HEK293 (cell line): ENCODE results near the gene SNCAIP.

ENCODE experiments used
- BCL11A ChIP-seq: fragments of 450-650 bp; formaldehyde crosslinking; IDR thresholded peaks from 2 replicates; pipeline ENCODE4 v1.5.1; 2016; ENCODE audit warnings: low read depth, missing biosample characterization, missing genetic modification characterization
- HOXC10 ChIP-seq: sonication (generic); formaldehyde crosslinking; IDR thresholded peaks from 2 replicates; pipeline ENCODE4 v1.8.1; 2023; ENCODE audit warnings: mild to moderate bottlenecking, missing genetic modification reagents
- KLF7 ChIP-seq: fragments of 450-650 bp; formaldehyde crosslinking; IDR thresholded peaks from 2 replicates; pipeline ENCODE4 v1.5.1; 2016; ENCODE audit warnings: missing biosample characterization, missing genetic modification characterization, borderline replicate concordance
- KLF8 ChIP-seq: fragments of 450-650 bp; formaldehyde crosslinking; IDR thresholded peaks from 2 replicates; pipeline ENCODE4 v1.5.1; 2016; ENCODE audit warnings: missing biosample characterization, missing genetic modification characterization
- KLF9 ChIP-seq: fragments of 450-650 bp; formaldehyde crosslinking; IDR thresholded peaks from 2 replicates; pipeline ENCODE4 v1.5.1; 2016; ENCODE audit warnings: missing biosample characterization, missing genetic modification characterization, low read depth
- PRDM4 ChIP-seq: fragments of 450-650 bp; formaldehyde crosslinking; IDR thresholded peaks from 2 replicates; pipeline ENCODE4 v1.5.1; 2017; ENCODE audit warnings: missing biosample characterization, missing genetic modification characterization
- RBAK ChIP-seq: fragments of 450-650 bp; formaldehyde crosslinking; IDR thresholded peaks from 2 replicates; pipeline ENCODE4 v1.5.1; 2016; ENCODE audit warnings: missing biosample characterization, missing genetic modification characterization
- TRIM28 ChIP-seq: IDR thresholded peaks from 2 replicates; pipeline ENCODE4 v1.6.1; 2011; ENCODE audit warnings: low read length, control low read depth, borderline replicate concordance
- WT1 ChIP-seq: fragments of 450-650 bp; formaldehyde crosslinking; IDR thresholded peaks from 2 replicates; pipeline ENCODE4 v1.5.1; 2016; ENCODE audit warnings: missing biosample characterization, missing genetic modification characterization
- YY1 ChIP-seq: fragments of 450-650 bp; formaldehyde crosslinking; IDR thresholded peaks from 2 replicates; pipeline ENCODE4 v1.5.1; 2018; ENCODE audit warnings: missing biosample characterization, missing genetic modification characterization
- ZBTB21 ChIP-seq: fragments of 450-650 bp; formaldehyde crosslinking; IDR thresholded peaks from 2 replicates; pipeline ENCODE4 v1.5.1; 2017; ENCODE audit warnings: missing biosample characterization, missing genetic modification characterization
- ZNF138 ChIP-seq: fragments of 450-650 bp; formaldehyde crosslinking; IDR thresholded peaks from 2 replicates; pipeline ENCODE4 v1.5.1; 2016; ENCODE audit warnings: missing biosample characterization, missing genetic modification characterization, borderline replicate concordance
- ZNF140 ChIP-seq: fragments of 450-650 bp; formaldehyde crosslinking; IDR thresholded peaks from 2 replicates; pipeline ENCODE4 v1.5.1; 2016; ENCODE audit warnings: missing biosample characterization, missing genetic modification characterization
- ZNF174 ChIP-seq: fragments of 450-650 bp; formaldehyde crosslinking; IDR thresholded peaks from 2 replicates; pipeline ENCODE4 v1.5.0; 2017; ENCODE audit warnings: missing biosample characterization, mild to moderate bottlenecking, missing genetic modification characterization
- ZNF221 ChIP-seq: fragments of 450-650 bp; formaldehyde crosslinking; IDR thresholded peaks from 2 replicates; pipeline ENCODE4 v1.5.1; 2017; ENCODE audit warnings: missing biosample characterization, missing genetic modification characterization, borderline replicate concordance
- ZNF223 ChIP-seq: fragments of 450-650 bp; formaldehyde crosslinking; IDR thresholded peaks from 2 replicates; pipeline ENCODE4 v1.5.1; 2016; ENCODE audit warnings: missing biosample characterization, missing genetic modification characterization
- ZNF274 ChIP-seq, 2 experiments: fragments of 200-500 bp in 1 of 2; fragments of 450-650 bp in 1 of 2; sonication (Bioruptor generic) in 1 of 2; formaldehyde crosslinking in 1 of 2; IDR thresholded peaks; 2 replicates each; pipeline versions ENCODE4 v1.5.1 to v1.6.1; 2014 to 2016; ENCODE audit warnings: borderline replicate concordance in 1 of 2, inconsistent platforms in 1 of 2, low read length in 1 of 2, missing biosample characterization in 1 of 2, missing genetic modification characterization in 1 of 2
- ZNF311 ChIP-seq: fragments of 450-650 bp; formaldehyde crosslinking; IDR thresholded peaks from 2 replicates; pipeline ENCODE4 v1.5.1; 2017; ENCODE audit warnings: missing biosample characterization, missing genetic modification characterization, borderline replicate concordance
- ZNF341 ChIP-seq: fragments of 450-650 bp; formaldehyde crosslinking; IDR thresholded peaks from 2 replicates; pipeline ENCODE4; 2016; ENCODE audit warnings: low read depth, missing biosample characterization, missing genetic modification characterization
- ZNF391 ChIP-seq: fragments of 450-650 bp; formaldehyde crosslinking; IDR thresholded peaks from 2 replicates; pipeline ENCODE4 v1.5.1; 2016; ENCODE audit warnings: low read depth, missing biosample characterization, missing genetic modification characterization, borderline replicate concordance
- ZNF433 ChIP-seq: fragments of 450-650 bp; formaldehyde crosslinking; IDR thresholded peaks from 2 replicates; pipeline ENCODE4 v1.5.1; 2016; ENCODE audit warnings: missing biosample characterization, missing genetic modification characterization, low read depth
- ZNF488 ChIP-seq: fragments of 450-650 bp; formaldehyde crosslinking; IDR thresholded peaks from 2 replicates; pipeline ENCODE4 v1.5.1; 2016; ENCODE audit warnings: missing biosample characterization, missing genetic modification characterization
- ZNF510 ChIP-seq: fragments of 450-650 bp; formaldehyde crosslinking; IDR thresholded peaks from 2 replicates; pipeline ENCODE4 v1.5.1; 2018; ENCODE audit warnings: mild to moderate bottlenecking, missing genetic modification characterization, missing biosample characterization; ENCODE audit not compliant: insufficient replicate concordance
- ZNF585B ChIP-seq: fragments of 450-650 bp; formaldehyde crosslinking; IDR thresholded peaks from 2 replicates; pipeline ENCODE4 v1.5.1; 2016; ENCODE audit warnings: missing biosample characterization, missing genetic modification characterization
- ZNF623 ChIP-seq: fragments of 450-650 bp; formaldehyde crosslinking; IDR thresholded peaks from 2 replicates; pipeline ENCODE4 v1.5.1; 2016; ENCODE audit warnings: missing biosample characterization, missing genetic modification characterization
- TF ChIP-seq, protein P1 (sequence below): fragments of 450-650 bp; formaldehyde crosslinking; IDR thresholded peaks from 2 replicates; pipeline ENCODE4 v1.5.1; 2017; ENCODE audit warnings: missing biosample characterization, missing genetic modification characterization
- TF ChIP-seq, protein P2 (sequence below): fragments of 450-650 bp; formaldehyde crosslinking; IDR thresholded peaks from 2 replicates; pipeline ENCODE4 v1.5.1; 2016; ENCODE audit warnings: missing biosample characterization, missing genetic modification characterization
- TF ChIP-seq, protein P3 (sequence below): fragments of 450-650 bp; formaldehyde crosslinking; IDR thresholded peaks from 2 replicates; pipeline ENCODE4 v1.5.1; 2016; ENCODE audit warnings: missing biosample characterization, missing genetic modification characterization

SNCAIP gene

GRCh38 chr5:122493091-122494021, 181.3 kb downstream of the SNCAIP start (continued):
- TF ChIP-seq PRDM4 (tag by site-specific recombination) = peak; percentile 30; the same call in 1 of the 2 replicates
- 0 out of 2 replicates have a peak, but pooled peaks have one; percentile 45 for TF ChIP-seq KLF7
- peak; percentile 45; the same call in 1 of the 2 replicates for TF ChIP-seq ZNF341 (tag by site-specific recombination)
- TF ChIP-seq ZNF274 (IDR thresholded peaks at IDR 0.05; ENCODE audit: low read length) = no peak
- no peak for TF ChIP-seq ZNF274 (tag by site-specific recombination; IDR thresholded peaks at IDR 0.05; ENCODE audit: borderline replicate concordance)
- no peak for TF ChIP-seq TRIM28
- no peak for TF ChIP-seq RBAK
- TF ChIP-seq ZNF138 (tag by site-specific recombination) = no peak
- no peak for TF ChIP-seq ZNF433 (tag by site-specific recombination)
- no peak for TF ChIP-seq ZNF311 (tag by site-specific recombination)
- no peak for TF ChIP-seq HOXC10
- TF ChIP-seq KLF9 (tag by site-specific recombination) = no peak
- no peak for TF ChIP-seq BCL11A (tag by site-specific recombination)
- TF ChIP-seq, protein P1, sequence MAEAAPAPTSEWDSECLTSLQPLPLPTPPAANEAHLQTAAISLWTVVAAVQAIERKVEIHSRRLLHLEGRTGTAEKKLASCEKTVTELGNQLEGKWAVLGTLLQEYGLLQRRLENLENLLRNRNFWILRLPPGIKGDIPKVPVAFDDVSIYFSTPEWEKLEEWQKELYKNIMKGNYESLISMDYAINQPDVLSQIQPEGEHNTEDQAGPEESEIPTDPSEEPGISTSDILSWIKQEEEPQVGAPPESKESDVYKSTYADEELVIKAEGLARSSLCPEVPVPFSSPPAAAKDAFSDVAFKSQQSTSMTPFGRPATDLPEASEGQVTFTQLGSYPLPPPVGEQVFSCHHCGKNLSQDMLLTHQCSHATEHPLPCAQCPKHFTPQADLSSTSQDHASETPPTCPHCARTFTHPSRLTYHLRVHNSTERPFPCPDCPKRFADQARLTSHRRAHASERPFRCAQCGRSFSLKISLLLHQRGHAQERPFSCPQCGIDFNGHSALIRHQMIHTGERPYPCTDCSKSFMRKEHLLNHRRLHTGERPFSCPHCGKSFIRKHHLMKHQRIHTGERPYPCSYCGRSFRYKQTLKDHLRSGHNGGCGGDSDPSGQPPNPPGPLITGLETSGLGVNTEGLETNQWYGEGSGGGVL (tag by site-specific recombination) = 0 out of 2 replicates have a peak, but pooled peaks have one; percentile 28
- TF ChIP-seq WT1 (tag by site-specific recombination) = no peak
- no peak for TF ChIP-seq ZNF223 (tag by site-specific recombination)
- TF ChIP-seq ZBTB21 (tag by site-specific recombination) = no peak
- TF ChIP-seq YY1 (tag by site-specific recombination) = 0 out of 2 replicates have a peak, but pooled peaks have one; percentile 38
- TF ChIP-seq ZNF221 (tag by site-specific recombination) = no peak
- TF ChIP-seq ZNF488 = no peak
- TF ChIP-seq ZNF140 = no peak
- TF ChIP-seq ZNF391 (tag by site-specific recombination) = no peak
- no peak for TF ChIP-seq ZNF174 (tag by site-specific recombination)
- TF ChIP-seq ZNF623 (tag by site-specific recombination) = no peak
- TF ChIP-seq, protein P2, sequence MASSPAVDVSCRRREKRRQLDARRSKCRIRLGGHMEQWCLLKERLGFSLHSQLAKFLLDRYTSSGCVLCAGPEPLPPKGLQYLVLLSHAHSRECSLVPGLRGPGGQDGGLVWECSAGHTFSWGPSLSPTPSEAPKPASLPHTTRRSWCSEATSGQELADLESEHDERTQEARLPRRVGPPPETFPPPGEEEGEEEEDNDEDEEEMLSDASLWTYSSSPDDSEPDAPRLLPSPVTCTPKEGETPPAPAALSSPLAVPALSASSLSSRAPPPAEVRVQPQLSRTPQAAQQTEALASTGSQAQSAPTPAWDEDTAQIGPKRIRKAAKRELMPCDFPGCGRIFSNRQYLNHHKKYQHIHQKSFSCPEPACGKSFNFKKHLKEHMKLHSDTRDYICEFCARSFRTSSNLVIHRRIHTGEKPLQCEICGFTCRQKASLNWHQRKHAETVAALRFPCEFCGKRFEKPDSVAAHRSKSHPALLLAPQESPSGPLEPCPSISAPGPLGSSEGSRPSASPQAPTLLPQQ (tag by site-specific recombination) = peak; percentile 83; the same call in 1 of the 2 replicates
- TF ChIP-seq ZNF510 = no peak
- TF ChIP-seq ZNF585B = peak; percentile 38; the same call in 1 of the 2 replicates
- no peak for TF ChIP-seq KLF8 (tag by site-specific recombination)
- TF ChIP-seq, protein P3, sequence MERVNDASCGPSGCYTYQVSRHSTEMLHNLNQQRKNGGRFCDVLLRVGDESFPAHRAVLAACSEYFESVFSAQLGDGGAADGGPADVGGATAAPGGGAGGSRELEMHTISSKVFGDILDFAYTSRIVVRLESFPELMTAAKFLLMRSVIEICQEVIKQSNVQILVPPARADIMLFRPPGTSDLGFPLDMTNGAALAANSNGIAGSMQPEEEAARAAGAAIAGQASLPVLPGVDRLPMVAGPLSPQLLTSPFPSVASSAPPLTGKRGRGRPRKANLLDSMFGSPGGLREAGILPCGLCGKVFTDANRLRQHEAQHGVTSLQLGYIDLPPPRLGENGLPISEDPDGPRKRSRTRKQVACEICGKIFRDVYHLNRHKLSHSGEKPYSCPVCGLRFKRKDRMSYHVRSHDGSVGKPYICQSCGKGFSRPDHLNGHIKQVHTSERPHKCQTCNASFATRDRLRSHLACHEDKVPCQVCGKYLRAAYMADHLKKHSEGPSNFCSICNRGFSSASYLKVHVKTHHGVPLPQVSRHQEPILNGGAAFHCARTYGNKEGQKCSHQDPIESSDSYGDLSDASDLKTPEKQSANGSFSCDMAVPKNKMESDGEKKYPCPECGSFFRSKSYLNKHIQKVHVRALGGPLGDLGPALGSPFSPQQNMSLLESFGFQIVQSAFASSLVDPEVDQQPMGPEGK (tag by site-specific recombination) = peak; percentile 64; the same call in 1 of the 2 replicates
